A549 (cell line): ENCODE results near the gene SLC23A2.

Experiments used
- CEBPB ChIP-seq, 2 experiments: fragments of >200 bp in 1 of 2; sonication (Bioruptor Twin) in 1 of 2; formaldehyde crosslinking in 1 of 2; IDR thresholded peaks; 2 replicates each; pipeline ENCODE4 v1.6.1; 2012 to 2016
- CHD2 ChIP-seq: fragments of 150-350 bp; IDR thresholded peaks from 2 replicates; pipeline ENCODE4 v1.6.1; 2014; ENCODE audit warnings: low read length; ENCODE audit not compliant: partially characterized antibody
- CTCF ChIP-seq: fragments of >200 bp; sonication (Bioruptor Twin); formaldehyde crosslinking; IDR thresholded peaks from 3 replicates; pipeline ENCODE4 v1.5.1; 2016
- EP300 ChIP-seq, 2 experiments: fragments of >200 bp; sonication (Bioruptor Twin); formaldehyde crosslinking; IDR thresholded peaks; 2 replicates in 1 of 2; 3 replicates in 1 of 2; pipeline ENCODE4 v1.6.1; 2016 to 2017
- HDAC2 ChIP-seq: fragments of 200-600 bp; sonication (generic); IDR thresholded peaks from 2 replicates; pipeline ENCODE4 v1.6.1; 2016
- HEYL ChIP-seq: fragments of 250-450 bp; sonication (Bioruptor Pico); IDR thresholded peaks from 2 replicates; pipeline ENCODE4 v1.8.0; 2021; ENCODE audit warnings: mild to moderate bottlenecking, moderate library complexity
- HMGXB4 ChIP-seq: fragments of 250-450 bp; sonication (Bioruptor Pico); IDR thresholded peaks from 2 replicates; pipeline ENCODE4 v1.5.0; 2021; ENCODE audit warnings: mild to moderate bottlenecking, moderate library complexity, borderline replicate concordance
- MAZ ChIP-seq: fragments of 150-350 bp; IDR thresholded peaks from 2 replicates; pipeline ENCODE4 v1.6.1; 2014; ENCODE audit warnings: antibody characterized with exemption, low read depth, low read length, borderline replicate concordance
- MYC ChIP-seq: IDR thresholded peaks from 2 replicates; pipeline ENCODE4 v1.6.1; 2012; ENCODE audit warnings: mild to moderate bottlenecking, inconsistent platforms, low read length, improper control_type of control experiment, borderline replicate concordance
- NFE2L2 ChIP-seq: fragments of 150-350 bp; conservative IDR thresholded peaks from 2 replicates; pipeline ENCODE4 v1.6.1; 2014; ENCODE audit warnings: low read length
- POLR2A ChIP-seq: IDR thresholded peaks from 2 replicates; pipeline ENCODE4 v1.6.1; 2012; ENCODE audit warnings: mild to moderate bottlenecking, low read length
- RFX5 ChIP-seq: fragments of 450-650 bp; IDR thresholded peaks from 2 replicates; pipeline ENCODE4 v1.7.1; 2014; ENCODE audit warnings: antibody characterized with exemption, mild to moderate bottlenecking, moderate library complexity
- SREBF2 ChIP-seq: fragments of 450-650 bp; IDR thresholded peaks from 2 replicates; pipeline ENCODE4 v1.6.1; 2014; ENCODE audit warnings: mild to moderate bottlenecking, moderate library complexity

DNA sequence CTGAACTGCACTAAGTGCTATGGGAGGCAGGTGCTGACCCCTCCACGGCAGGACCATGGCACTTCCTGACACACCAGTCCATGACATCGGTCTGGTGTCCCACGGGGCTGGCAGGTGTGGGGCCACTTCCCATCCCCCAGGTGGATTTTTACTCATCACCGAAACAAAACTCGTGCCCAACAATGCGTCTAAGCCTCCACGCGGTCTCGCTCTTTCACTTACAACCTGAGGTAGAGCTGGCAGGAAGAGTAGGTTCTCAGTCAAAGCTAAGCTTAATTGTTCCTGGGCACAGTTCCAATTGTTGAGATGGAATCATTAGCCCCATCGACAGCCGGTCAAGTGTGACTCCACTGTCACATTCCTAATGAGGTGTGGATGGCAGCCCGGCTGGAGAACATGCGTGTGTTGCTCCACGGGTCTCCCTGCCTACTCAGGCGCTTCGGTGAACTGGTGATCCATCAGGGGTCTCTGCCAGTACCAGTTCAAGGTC is 125.7 kb downstream of the SLC23A2 start:
- TF ChIP-seq HDAC2 = no peak
- TF ChIP-seq CTCF = no peak
- TF ChIP-seq SREBF2 = no peak
- no peak for TF ChIP-seq EP300 (IDR thresholded peaks at IDR 0.05)
- TF ChIP-seq POLR2A = no peak
- no peak for TF ChIP-seq NFE2L2
- no peak for TF ChIP-seq MYC
- TF ChIP-seq CEBPB (IDR thresholded peaks at IDR 0.05) = no peak
- no peak for TF ChIP-seq MAZ
- TF ChIP-seq CHD2 = no peak
- no peak for TF ChIP-seq RFX5
- TF ChIP-seq HEYL (CRISPR knock-in tag) = no peak
- TF ChIP-seq HMGXB4 = no peak
